LNCAP (cell line): ENCODE measurements around the gene TAF6.

Experiments
- TF ChIP-seq, protein P1 (sequence below): fragments of 450-650 bp; IDR thresholded peaks from 2 replicates; pipeline ENCODE4 v1.5.1; 2017; ENCODE audit warnings: mild to moderate bottlenecking

Gene TAF6

DNA sequence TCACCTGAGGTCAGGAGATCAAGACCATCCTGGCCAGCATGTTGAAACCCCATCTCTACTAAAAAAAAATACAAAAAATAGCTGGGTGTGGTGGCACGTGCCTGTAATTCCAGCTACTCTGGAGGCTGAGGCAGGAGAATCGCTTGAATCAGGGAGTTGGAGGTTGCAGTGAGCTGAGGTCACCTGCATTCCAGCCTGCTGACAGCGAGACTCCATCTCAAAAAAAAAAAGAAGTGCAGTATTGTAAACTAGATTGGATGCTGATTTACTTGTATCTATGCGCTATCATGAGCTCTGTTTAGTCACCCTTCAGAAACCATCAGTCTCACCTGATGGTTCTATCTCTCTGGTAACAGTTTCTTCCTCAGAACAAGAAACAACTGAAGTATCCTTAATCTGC is 55.8 kb downstream of the TAF6 start:
- TF ChIP-seq, protein P1, sequence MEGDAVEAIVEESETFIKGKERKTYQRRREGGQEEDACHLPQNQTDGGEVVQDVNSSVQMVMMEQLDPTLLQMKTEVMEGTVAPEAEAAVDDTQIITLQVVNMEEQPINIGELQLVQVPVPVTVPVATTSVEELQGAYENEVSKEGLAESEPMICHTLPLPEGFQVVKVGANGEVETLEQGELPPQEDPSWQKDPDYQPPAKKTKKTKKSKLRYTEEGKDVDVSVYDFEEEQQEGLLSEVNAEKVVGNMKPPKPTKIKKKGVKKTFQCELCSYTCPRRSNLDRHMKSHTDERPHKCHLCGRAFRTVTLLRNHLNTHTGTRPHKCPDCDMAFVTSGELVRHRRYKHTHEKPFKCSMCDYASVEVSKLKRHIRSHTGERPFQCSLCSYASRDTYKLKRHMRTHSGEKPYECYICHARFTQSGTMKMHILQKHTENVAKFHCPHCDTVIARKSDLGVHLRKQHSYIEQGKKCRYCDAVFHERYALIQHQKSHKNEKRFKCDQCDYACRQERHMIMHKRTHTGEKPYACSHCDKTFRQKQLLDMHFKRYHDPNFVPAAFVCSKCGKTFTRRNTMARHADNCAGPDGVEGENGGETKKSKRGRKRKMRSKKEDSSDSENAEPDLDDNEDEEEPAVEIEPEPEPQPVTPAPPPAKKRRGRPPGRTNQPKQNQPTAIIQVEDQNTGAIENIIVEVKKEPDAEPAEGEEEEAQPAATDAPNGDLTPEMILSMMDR, result no peak

DNA sequence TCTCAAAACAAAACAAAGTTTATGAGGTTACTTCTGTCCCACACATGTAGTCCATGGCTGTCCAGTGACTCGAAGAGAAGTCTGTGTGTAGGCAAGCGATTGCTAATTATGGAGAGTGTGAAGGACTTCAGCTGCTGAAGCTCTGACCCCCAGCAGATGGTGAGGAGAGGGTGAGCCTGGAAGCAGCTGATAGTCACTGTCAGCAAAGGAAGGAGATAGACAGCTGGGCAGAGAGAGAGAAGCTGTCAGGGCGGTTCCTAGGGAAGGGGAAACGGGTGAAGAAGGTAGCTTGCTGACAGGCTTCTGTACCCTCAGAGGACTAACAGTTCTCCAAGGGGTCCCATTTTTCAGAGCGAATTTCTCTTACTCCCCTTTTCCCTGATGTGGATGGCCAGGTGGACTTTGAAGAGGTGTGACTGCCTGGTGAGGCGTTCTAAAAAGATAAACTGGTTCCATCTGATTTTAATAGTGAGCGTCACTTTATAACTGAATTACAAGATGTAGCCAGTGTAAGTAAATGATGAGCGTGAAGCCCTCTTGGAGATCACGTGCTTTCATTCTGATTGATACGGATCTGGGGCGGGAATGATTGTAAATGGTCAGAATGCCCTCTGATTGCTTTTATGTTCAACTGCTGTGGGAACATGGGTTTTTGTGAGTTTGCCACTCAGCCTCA is 57.5 kb downstream of the TAF6 start:
- TF ChIP-seq, protein P1, result no peak

DNA sequence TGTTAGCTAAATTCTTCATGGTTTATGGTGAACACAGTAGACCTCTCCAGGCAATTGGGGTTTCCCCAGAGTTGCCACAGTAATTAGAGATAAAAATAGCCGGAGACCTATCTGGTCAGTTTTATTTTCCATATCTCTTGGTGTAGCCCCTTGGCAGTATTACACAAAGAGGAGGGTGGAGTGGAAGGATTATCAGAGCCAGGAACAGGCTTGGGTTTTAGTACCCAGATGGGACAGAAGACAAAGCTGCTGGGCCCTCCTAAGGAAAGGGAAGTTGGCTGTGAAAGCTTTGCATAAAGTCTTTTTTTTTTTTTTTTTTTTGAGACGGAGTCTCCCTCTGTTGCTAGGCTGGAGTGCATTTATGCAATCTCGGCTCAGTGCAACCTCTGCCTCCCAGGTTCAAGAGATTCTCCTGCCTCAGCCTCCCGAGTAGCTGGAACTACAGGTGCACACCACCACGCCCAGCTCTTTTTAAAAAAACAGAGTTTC is 59.9 kb downstream of the TAF6 start:
- TF ChIP-seq, protein P1, result no peak
